ENCODE results near the gene HIPK2.

The HIPK2 gene

DNA sequence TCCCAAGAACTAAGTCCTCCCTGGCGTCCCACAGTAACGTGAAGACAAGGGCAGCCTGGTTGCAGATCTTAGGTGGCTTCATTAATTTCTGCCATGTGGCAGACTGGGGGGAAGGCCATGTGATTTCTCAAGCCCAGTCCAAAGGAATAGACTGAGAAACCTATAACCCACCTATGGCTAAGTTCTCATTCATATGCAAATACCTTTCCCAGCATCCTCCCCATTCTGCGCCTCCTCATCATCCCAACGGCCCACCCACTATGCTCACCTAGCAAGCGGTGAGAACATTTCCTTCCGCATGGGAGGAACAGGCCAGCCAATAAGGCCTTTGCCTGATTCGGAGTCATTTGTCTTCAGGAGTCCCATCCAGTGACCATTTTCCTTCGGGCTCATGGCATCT, 262.5 kb downstream of the HIPK2 start:
- H3K9ac ChIP-seq: no peak overlapping the region
- no peak overlapping the region for H2AFZ ChIP-seq (ENCODE audit: low read depth)
- no peaks in the 10 kb centered on the region for H3K36me3 ChIP-seq (ENCODE audit: insufficient read depth)
- no peaks in the 10 kb centered on the region for H3K4me1 ChIP-seq (ENCODE audit: low read depth, poor library complexity, severe bottlenecking)
- no peak overlapping the region for H3K4me2 ChIP-seq
- H3K27me3 ChIP-seq (ENCODE audit: insufficient read depth, low read depth): no peaks in the 10 kb centered on the region
- no peak for TF ChIP-seq CTCF (conservative IDR thresholded peaks at IDR 0.05; ENCODE audit: low read depth, low read length)
- H3K79me2 ChIP-seq (ENCODE audit: insufficient read depth, low read depth): no peaks in the 10 kb centered on the region
- H3K27ac ChIP-seq: no peak overlapping the region
- H3K4me3 ChIP-seq (IDR thresholded peaks at IDR 0.05; ENCODE audit: insufficient read depth, low read depth, low read length): no peak overlapping the region
- no peaks in the 10 kb centered on the region for H4K20me1 ChIP-seq (ENCODE audit: insufficient read depth)

Data from KMS-11 (cell line).